GM18498 (cell line): ENCODE results near the gene HSPA12B.

Source experiments
- ATAC-seq: cut with Tn5 transposase; IDR thresholded peaks from one replicate; pipeline ENCODE4 v1.9.1; 2021; ENCODE audit warnings: mild to moderate bottlenecking, moderate library complexity; ENCODE audit not compliant: unreplicated experiment

The HSPA12B gene

GRCh38 chr20:3728354-3728753 lies 4.1 kb upstream of the HSPA12B start:
- ATAC-seq: no peak

GRCh38 chr20:3728876-3729275 lies 3.6 kb upstream of the HSPA12B start:
- no peak for ATAC-seq

GRCh38 chr20:3729378-3729777 lies 3.1 kb upstream of the HSPA12B start:
- ATAC-seq: no peak

GRCh38 chr20:3729811-3730540 lies 2.5 kb upstream of the HSPA12B start:
- ATAC-seq: no peak

- ATAC-seq: no peak
These were observed 1.4 kb upstream of the HSPA12B start for GRCh38 chr20:3730803-3731672.

GRCh38 chr20:3731944-3732326 lies 550 bp upstream of the HSPA12B start:
- ATAC-seq: no peak

GRCh38 chr20:3733119-3733995 lies 872 bp downstream of the HSPA12B start:
- ATAC-seq: no peak

- no peak for ATAC-seq
These were observed 1.8 kb downstream of the HSPA12B start for GRCh38 chr20:3734111-3734843.

- no peak for ATAC-seq
These were observed 3.3 kb downstream of the HSPA12B start for GRCh38 chr20:3735768-3736167.

- no peak for ATAC-seq
These were observed 5.9 kb downstream of the HSPA12B start for GRCh38 chr20:3738111-3739053.

- ATAC-seq: no peak
These were observed 6.8 kb downstream of the HSPA12B start for GRCh38 chr20:3739054-3739925.

- ATAC-seq: no peak
These were observed 7.5 kb downstream of the HSPA12B start for GRCh38 chr20:3739926-3740451.

GRCh38 chr20:3740615-3741301 lies 8.3 kb downstream of the HSPA12B start:
- no peak for ATAC-seq

- no peak for ATAC-seq
These were observed 9.5 kb downstream of the HSPA12B start for GRCh38 chr20:3741836-3742458.

- ATAC-seq: no peak
These were observed 10.8 kb downstream of the HSPA12B start for GRCh38 chr20:3743251-3743650.

- no peak for ATAC-seq
These were observed 11.6 kb downstream of the HSPA12B start for GRCh38 chr20:3744037-3744436.
